IPS-18a (cell line): ENCODE measurements around the gene BRSK1.
A peak's percentile ranks its signal among the peaks of the same experiment; 100 is the strongest.

Source experiments
- H3K27ac ChIP-seq: one replicate; pipeline ENCODE4 v1.5.1; 2013; ENCODE audit warnings: low read length
- H3K27me3 ChIP-seq: one replicate; pipeline ENCODE4 v1.6.1; 2013; ENCODE audit warnings: mild to moderate bottlenecking, low read length; ENCODE audit not compliant: control insufficient read depth, insufficient read depth
- H3K36me3 ChIP-seq: one replicate; pipeline ENCODE4 v1.6.1; 2013; ENCODE audit warnings: low read depth, low read length; ENCODE audit not compliant: control insufficient read depth
- H3K4me1 ChIP-seq: one replicate; pipeline ENCODE4 v1.6.1; 2013; ENCODE audit warnings: low read depth, low read length; ENCODE audit not compliant: control insufficient read depth
- H3K4me3 ChIP-seq: one replicate; pipeline ENCODE4 v1.5.1; 2013; ENCODE audit warnings: low read length
- H3K9ac ChIP-seq: one replicate; pipeline ENCODE4 v1.6.1; 2013; ENCODE audit warnings: mild to moderate bottlenecking, low read length, moderate library complexity
- H3K9me3 ChIP-seq: one replicate; pipeline ENCODE4 v1.6.1; 2013; ENCODE audit warnings: low read depth, low read length; ENCODE audit not compliant: control insufficient read depth

The BRSK1 gene

GRCh38 chr19:55345818-55346724 is 62.3 kb downstream of the BRSK1 start:
- Histone ChIP-seq H3K4me1 (peaks cover 27% of the 10 kb centered on the region), H3K36me3 (peaks cover 14% of the 10 kb centered on the region), H3K9me3 (no peaks in the 10 kb centered on the region), H3K27me3 (peaks cover 3% of the 10 kb centered on the region), H3K27ac (no peak overlapping the region), H3K4me3 (no peak overlapping the region), H3K9ac (no peak overlapping the region)

- peaks cover 12% of the 10 kb centered on the region for H3K27me3 ChIP-seq
- peaks cover 14% of the 10 kb centered on the region for H3K36me3 ChIP-seq
- no peak overlapping the region for H3K27ac ChIP-seq
- no peaks in the 10 kb centered on the region for H3K9me3 ChIP-seq
- H3K4me1 ChIP-seq: peaks cover 22% of the 10 kb centered on the region
- H3K4me3 ChIP-seq: no peak overlapping the region
- H3K9ac ChIP-seq: no peak overlapping the region
Observed at GRCh38 chr19:55346725-55347441, 63.1 kb downstream of the BRSK1 start.

GRCh38 chr19:55347442-55348009 is 63.7 kb downstream of the BRSK1 start:
- Histone ChIP-seq H3K27ac (no peak overlapping the region), H3K4me3 (no peak overlapping the region), H3K9me3 (no peaks in the 10 kb centered on the region), H3K4me1 (peaks cover 22% of the 10 kb centered on the region), H3K9ac (no peak overlapping the region), H3K36me3 (peaks cover 12% of the 10 kb centered on the region), H3K27me3 (peaks cover 18% of the 10 kb centered on the region)

GRCh38 chr19:55348317-55349034 is 64.7 kb downstream of the BRSK1 start:
- Histone ChIP-seq H3K27me3 (peaks cover 27% of the 10 kb centered on the region), H3K9ac (peak overlapping the region; percentile 43), H3K9me3 (no peaks in the 10 kb centered on the region), H3K27ac (peak overlapping the region; percentile 33), H3K36me3 (peaks cover 3% of the 10 kb centered on the region), H3K4me3 (peak overlapping the region; percentile 44), H3K4me1 (peaks cover 26% of the 10 kb centered on the region)

GRCh38 chr19:55350620-55351315 is 67.0 kb downstream of the BRSK1 start:
- Histone ChIP-seq H3K27me3 (peaks cover 46% of the 10 kb centered on the region), H3K27ac (no peak overlapping the region), H3K9ac (no peak overlapping the region), H3K36me3 (no peaks in the 10 kb centered on the region), H3K4me3 (no peak overlapping the region), H3K9me3 (no peaks in the 10 kb centered on the region), H3K4me1 (peaks cover 28% of the 10 kb centered on the region)

GRCh38 chr19:55352040-55352439 is 68.2 kb downstream of the BRSK1 start:
- Histone ChIP-seq H3K27ac (no peak overlapping the region), H3K4me1 (peaks cover 28% of the 10 kb centered on the region), H3K36me3 (no peaks in the 10 kb centered on the region), H3K27me3 (peaks cover 59% of the 10 kb centered on the region), H3K9me3 (no peaks in the 10 kb centered on the region), H3K9ac (no peak overlapping the region), H3K4me3 (no peak overlapping the region)

- no peak overlapping the region for H3K27ac ChIP-seq
- no peak overlapping the region for H3K4me3 ChIP-seq
- no peaks in the 10 kb centered on the region for H3K9me3 ChIP-seq
- peaks cover 63% of the 10 kb centered on the region for H3K27me3 ChIP-seq
- H3K9ac ChIP-seq: no peak overlapping the region
- no peaks in the 10 kb centered on the region for H3K36me3 ChIP-seq
- peaks cover 26% of the 10 kb centered on the region for H3K4me1 ChIP-seq
Observed at GRCh38 chr19:55352549-55353145, 68.8 kb downstream of the BRSK1 start.

- Histone ChIP-seq H3K4me3 (peak overlapping the region; percentile 68), H3K9me3 (no peaks in the 10 kb centered on the region), H3K4me1 (peaks cover 19% of the 10 kb centered on the region), H3K36me3 (no peaks in the 10 kb centered on the region), H3K27ac (no peak overlapping the region), H3K27me3 (peaks cover 63% of the 10 kb centered on the region), H3K9ac (no peak overlapping the region)
Observed at GRCh38 chr19:55353356-55353802, 69.6 kb downstream of the BRSK1 start.

- H3K27ac ChIP-seq: no peak overlapping the region
- H3K36me3 ChIP-seq: no peaks in the 10 kb centered on the region
- H3K9ac ChIP-seq: no peak overlapping the region
- H3K9me3 ChIP-seq: no peaks in the 10 kb centered on the region
- H3K4me1 ChIP-seq: peaks cover 12% of the 10 kb centered on the region
- H3K4me3 ChIP-seq: peak overlapping the region; percentile 68
- peaks cover 63% of the 10 kb centered on the region for H3K27me3 ChIP-seq
Observed at GRCh38 chr19:55353803-55354697, 70.3 kb downstream of the BRSK1 start.
